ENCODE data around the gene RARRES1.

The RARRES1 gene

GRCh38 chr3:158685159-158685558 lies 47.1 kb downstream of the RARRES1 start:
- no peak for DNase-seq (ENCODE audit: low spot score)

DNA sequence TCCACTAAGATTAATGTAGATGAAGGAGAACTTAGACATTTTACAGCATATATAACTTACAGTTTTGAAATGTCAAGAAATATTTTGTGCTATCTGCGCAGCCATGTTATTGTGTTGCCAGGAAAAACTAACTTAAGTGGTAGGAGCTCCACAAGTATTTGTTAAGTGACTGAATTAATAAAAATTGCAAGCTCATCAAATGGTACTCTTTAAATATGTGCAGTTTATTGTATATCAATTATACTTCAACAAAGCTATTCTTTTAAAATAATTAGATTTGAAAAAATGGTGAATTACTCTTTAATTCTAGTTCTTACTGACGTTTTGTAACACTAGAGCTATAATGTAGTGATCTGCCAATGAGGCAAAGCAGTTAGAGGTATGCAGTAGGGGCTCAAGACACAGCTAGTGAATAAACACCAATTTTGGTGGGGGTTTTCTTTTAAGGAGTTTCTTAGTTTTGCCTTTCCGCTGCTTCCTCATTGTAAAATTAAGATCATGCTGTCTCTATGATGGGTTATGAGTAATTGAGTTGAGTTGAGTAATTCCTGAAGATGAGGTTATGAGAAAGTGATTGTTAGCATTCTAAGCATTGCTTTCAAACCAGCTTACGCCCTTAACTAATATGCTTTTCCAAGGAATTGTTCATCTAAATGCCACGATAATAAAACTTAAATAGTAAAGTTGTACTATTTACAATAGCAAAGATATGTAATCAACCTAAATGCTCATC lies 48.9 kb downstream of the RARRES1 start:
- DNase-seq (ENCODE audit: low spot score) = no peak

DNA sequence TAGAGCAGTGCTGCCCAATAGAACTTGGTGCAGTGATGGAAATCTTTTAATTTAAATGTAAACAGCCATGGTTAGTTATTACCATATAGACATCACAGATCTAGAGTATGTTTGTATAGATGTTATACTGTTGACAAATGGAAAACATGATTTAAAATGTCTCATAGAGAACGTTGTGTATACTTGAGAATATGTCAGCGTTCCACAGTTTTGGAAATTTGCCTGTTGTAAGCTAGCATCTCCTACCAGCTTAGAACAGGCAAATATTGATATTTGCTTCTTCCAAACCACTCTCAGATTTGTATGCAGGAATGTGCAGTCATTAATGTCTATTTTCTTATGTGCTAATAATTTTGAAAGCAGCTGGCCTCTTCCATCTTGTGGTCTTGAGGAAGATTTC lies 51.4 kb downstream of the RARRES1 start:
- DNase-seq (ENCODE audit: low spot score) = no peak

GRCh38 chr3:158679547-158680000 lies 52.7 kb downstream of the RARRES1 start:
- DNase-seq (ENCODE audit: low spot score) = no peak

GRCh38 chr3:158678687-158679086 lies 53.6 kb downstream of the RARRES1 start:
- DNase-seq (ENCODE audit: low spot score) = no peak

GRCh38 chr3:158672215-158673176 lies 59.8 kb downstream of the RARRES1 start, which contains the start of gene LXN:
Gene LXN (minus strand): TSS chr3:158672648. CDS start chr3:158672478, 170 bp downstream.
- peak; percentile 61 for DNase-seq (ENCODE audit: low spot score)

- no peak for DNase-seq (ENCODE audit: low spot score)
Observed at GRCh38 chr3:158671821-158672214, 60.4 kb downstream of the RARRES1 start.

DNA sequence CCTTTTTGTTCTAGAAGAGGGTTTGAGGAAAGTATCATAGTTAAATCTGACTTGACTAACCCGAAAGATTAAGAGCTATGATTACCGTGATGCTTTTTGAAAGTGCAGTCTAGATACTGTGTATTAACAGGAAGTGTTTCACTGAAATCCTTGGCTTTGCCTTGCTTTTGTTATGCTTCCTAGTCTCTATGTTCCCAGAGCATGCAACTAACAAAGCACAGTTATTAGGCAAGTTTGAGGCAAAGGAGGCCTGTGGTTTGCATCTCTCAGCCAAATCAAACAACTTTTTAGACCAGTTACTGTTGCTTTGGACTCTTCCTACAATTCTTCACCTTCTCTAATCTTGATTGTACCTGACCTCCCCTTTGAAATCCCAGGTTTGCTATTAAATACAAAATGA lies 63.8 kb downstream of the RARRES1 start:
- no peak for DNase-seq (ENCODE audit: low spot score)

DNA sequence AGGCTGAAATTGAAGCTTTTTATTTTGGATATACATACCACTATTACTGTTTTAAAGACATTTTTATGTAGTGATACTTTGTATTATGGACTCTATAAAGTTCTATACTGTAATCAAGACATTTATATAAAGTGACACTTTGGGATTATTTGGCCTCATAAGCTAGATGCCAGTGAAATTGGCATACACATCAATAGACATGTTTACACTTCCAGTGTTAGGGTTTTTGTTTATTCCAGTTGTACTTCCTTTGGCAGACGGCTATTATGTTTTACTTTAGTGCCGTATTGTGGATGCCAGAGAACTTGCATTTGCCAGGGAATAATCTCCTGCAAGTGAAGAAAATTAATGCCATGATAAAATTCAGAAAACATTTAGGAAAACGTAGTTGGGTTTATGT lies 65.8 kb downstream of the RARRES1 start:
- DNase-seq (ENCODE audit: low spot score) = no peak

GRCh38 chr3:158663832-158664231 lies 68.4 kb downstream of the RARRES1 start:
- DNase-seq (ENCODE audit: low spot score) = no peak

- no peak for DNase-seq (ENCODE audit: low spot score)
Observed at GRCh38 chr3:158663246-158663645, 69.0 kb downstream of the RARRES1 start.

GRCh38 chr3:158660711-158661110 lies 71.5 kb downstream of the RARRES1 start:
- no peak for DNase-seq (ENCODE audit: low spot score)

- DNase-seq (ENCODE audit: low spot score) = peak; percentile 49
Observed at GRCh38 chr3:158659454-158660237, 72.6 kb downstream of the RARRES1 start.

GRCh38 chr3:158658889-158659288 lies 73.4 kb downstream of the RARRES1 start:
- no peak for DNase-seq (ENCODE audit: low spot score)

GRCh38 chr3:158652463-158652862 lies 79.8 kb downstream of the RARRES1 start:
- DNase-seq (ENCODE audit: low spot score) = no peak

DNA sequence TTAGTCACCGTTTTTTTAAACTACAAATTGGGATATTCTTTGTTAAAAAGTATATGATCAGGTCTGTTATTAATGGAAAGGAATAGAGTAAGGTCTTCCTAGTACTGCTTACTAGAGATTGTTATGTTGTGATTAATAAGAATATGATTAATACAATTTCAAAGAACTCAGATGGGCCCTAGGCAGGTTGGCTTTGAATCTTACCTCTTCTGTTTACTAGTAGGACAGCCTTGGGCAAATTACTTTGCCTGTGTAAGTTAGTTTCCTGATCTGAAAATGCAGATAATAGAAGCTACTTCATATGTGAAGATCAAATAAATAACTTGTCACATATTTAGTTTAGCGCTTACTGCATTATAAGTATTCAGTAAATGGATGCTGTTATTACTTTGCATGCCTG lies 81.1 kb downstream of the RARRES1 start:
- DNase-seq (ENCODE audit: low spot score) = no peak

GRCh38 chr3:158649791-158650190 lies 82.5 kb downstream of the RARRES1 start:
- no peak for DNase-seq (ENCODE audit: low spot score)

Measured in putamen (tissue), 1 donor.